Tibial artery (tissue), 4 donors: ENCODE results near the gene ROBO2.

Experiments used
- DNase-seq, 2 donors: peaks; one replicate each; pipeline ENCODE4 v3.0.0-alpha.2; 2019
- H3K27ac ChIP-seq, 2 donors: fragments of 200-600 bp; sonication (generic) in 1 of 2; 1 replicate in 1 of 2; 2 replicates in 1 of 2; pipeline ENCODE4 v1.5.1; 2018 to 2019; ENCODE audit warnings: mild to moderate bottlenecking in 1 of 2
- H3K27me3 ChIP-seq, 2 donors: fragments of 200-600 bp; sonication (generic) in 1 of 2; one replicate each; pipeline versions ENCODE4 v1.5.1 to v1.6.0; 2016 to 2019
- H3K36me3 ChIP-seq, 3 donors: fragments of 200-600 bp; sonication (generic) in 2 of 3; one replicate each; pipeline ENCODE4 v1.5.1; 2016 to 2019; ENCODE audit warnings: mild to moderate bottlenecking in 2 of 3
- H3K4me1 ChIP-seq, 4 donors: fragments of 200-600 bp; sonication (generic) in 2 of 4; 1 replicate in 3 of 4; 2 replicates in 1 of 4; pipeline ENCODE4 v1.5.1; 2016 to 2019
- H3K4me3 ChIP-seq, 2 donors: fragments of 200-600 bp; sonication (generic) in 1 of 2; 1 replicate in 1 of 2; 2 replicates in 1 of 2; pipeline ENCODE4 v1.5.1; 2018 to 2019; ENCODE audit warnings: mild to moderate bottlenecking in 2 of 2
- H3K9me3 ChIP-seq, 3 donors: fragments of 200-600 bp; sonication (generic) in 1 of 3; one replicate each; pipeline ENCODE4 v1.5.1; 2016 to 2019
- intact Hi-C: fragments of 100-400 bp; cut with DNase I; formaldehyde crosslinking; loops from one replicate; pipeline ENCODE4 v1.15.0; 2023; ENCODE audit warnings: low total_unique reads
- TF ChIP-seq, protein P1 (sequence below), 2 experiments: fragments of 200-600 bp in 1 of 2; fragments of 450-650 bp in 1 of 2; IDR thresholded peaks; one replicate each; pipeline ENCODE4 v1.5.1; 2017 to 2019; ENCODE audit warnings: antibody characterized with exemption in 2 of 2, mild to moderate bottlenecking in 1 of 2, moderate library complexity in 1 of 2

The ROBO2 gene

DNA sequence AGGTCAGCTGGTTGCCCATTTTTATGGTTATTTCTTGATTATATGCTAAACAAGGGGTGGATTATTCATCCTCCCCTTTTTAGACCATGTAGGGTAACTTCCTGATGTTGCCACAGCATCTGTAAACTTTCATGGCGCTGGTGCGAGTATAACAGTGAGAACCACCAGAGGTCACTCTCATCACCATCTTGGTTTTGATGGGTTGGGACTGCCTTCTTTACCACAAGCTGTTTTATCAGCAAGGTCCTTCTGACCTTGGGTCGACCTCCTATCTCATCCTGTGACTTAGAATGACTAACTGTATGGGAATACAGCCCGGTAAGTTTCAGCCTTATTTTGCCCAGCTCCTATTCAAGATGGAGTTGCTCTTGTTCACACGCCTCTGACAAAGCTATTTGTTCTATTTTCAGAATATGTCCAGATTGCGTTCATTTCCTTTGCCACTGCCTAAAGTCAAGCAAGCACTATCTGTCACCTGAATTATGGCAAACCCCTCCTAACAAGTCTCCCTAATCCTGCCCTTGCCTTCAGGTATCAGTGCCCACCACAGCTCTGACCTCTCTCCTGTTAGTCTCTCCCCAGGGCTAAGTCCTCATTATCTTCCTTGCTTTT is 308.5 kb downstream of the ROBO2 start:
- Histone ChIP-seq H3K4me3 (no peak overlapping the region), H3K27me3 (no peaks in the 10 kb centered on the region), H3K9me3 (no peaks in the 10 kb centered on the region), H3K27ac (no peak overlapping the region), H3K4me1 (no peaks in the 10 kb centered on the region), H3K36me3 (no peaks in the 10 kb centered on the region)
- no peak for DNase-seq
- TF ChIP-seq, protein P1, sequence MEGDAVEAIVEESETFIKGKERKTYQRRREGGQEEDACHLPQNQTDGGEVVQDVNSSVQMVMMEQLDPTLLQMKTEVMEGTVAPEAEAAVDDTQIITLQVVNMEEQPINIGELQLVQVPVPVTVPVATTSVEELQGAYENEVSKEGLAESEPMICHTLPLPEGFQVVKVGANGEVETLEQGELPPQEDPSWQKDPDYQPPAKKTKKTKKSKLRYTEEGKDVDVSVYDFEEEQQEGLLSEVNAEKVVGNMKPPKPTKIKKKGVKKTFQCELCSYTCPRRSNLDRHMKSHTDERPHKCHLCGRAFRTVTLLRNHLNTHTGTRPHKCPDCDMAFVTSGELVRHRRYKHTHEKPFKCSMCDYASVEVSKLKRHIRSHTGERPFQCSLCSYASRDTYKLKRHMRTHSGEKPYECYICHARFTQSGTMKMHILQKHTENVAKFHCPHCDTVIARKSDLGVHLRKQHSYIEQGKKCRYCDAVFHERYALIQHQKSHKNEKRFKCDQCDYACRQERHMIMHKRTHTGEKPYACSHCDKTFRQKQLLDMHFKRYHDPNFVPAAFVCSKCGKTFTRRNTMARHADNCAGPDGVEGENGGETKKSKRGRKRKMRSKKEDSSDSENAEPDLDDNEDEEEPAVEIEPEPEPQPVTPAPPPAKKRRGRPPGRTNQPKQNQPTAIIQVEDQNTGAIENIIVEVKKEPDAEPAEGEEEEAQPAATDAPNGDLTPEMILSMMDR (IDR thresholded peaks at IDR 0.05): peak in 1 of 2 experiments; percentile 20
- intact Hi-C loops: no loop called here

GRCh38 chr3:77354958-77355357 is 315.1 kb downstream of the ROBO2 start:
- no peaks in the 10 kb centered on the region for H3K4me1 ChIP-seq
- TF ChIP-seq, protein P1 (IDR thresholded peaks at IDR 0.05): no peak
- H3K27me3 ChIP-seq: no peaks in the 10 kb centered on the region
- H3K36me3 ChIP-seq: no peaks in the 10 kb centered on the region
- no peak overlapping the region for H3K4me3 ChIP-seq
- H3K27ac ChIP-seq: no peak overlapping the region
- H3K9me3 ChIP-seq: no peaks in the 10 kb centered on the region
- intact Hi-C loops: no loop called here
- DNase-seq: no peak

- Histone ChIP-seq H3K4me3 (no peak overlapping the region), H3K4me1 (no peaks in the 10 kb centered on the region), H3K9me3 (no peaks in the 10 kb centered on the region), H3K27ac (no peak overlapping the region), H3K27me3 (no peaks in the 10 kb centered on the region), H3K36me3 (no peaks in the 10 kb centered on the region)
- intact Hi-C loops: no loop called here
- DNase-seq: no peak
- TF ChIP-seq, protein P1 (IDR thresholded peaks at IDR 0.05): no peak
Observed at GRCh38 chr3:77362936-77363335, 323.0 kb downstream of the ROBO2 start.

DNA sequence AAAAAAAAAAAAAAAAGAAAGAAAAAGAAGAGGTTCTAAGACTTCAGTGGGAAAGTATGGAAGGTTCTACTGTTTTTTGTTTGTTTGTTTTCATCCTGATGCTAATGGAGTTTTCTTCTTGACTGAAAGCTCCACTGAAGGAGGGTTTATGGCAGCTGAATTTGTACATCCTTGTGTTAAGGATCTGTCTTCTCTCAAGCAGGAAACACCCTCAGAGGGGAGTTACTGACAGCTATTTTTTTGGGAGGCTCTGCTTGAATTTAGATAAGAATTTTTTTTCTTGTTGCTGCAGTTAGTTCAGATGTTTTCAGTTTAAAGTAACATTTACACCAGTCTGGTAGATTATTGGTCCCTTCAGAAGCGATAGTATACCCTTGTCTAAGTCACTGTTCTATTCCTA is 325.3 kb downstream of the ROBO2 start:
- DNase-seq: no peak
- TF ChIP-seq, protein P1 (IDR thresholded peaks at IDR 0.05): no peak
- Histone ChIP-seq H3K36me3 (no peaks in the 10 kb centered on the region), H3K4me3 (no peak overlapping the region), H3K4me1 (no peaks in the 10 kb centered on the region), H3K9me3 (no peaks in the 10 kb centered on the region), H3K27me3 (no peaks in the 10 kb centered on the region), H3K27ac (no peak overlapping the region)
- intact Hi-C loops: no loop called here

- intact Hi-C loops: no loop called here
- peak in 1 of 2 donors; percentile 69 for DNase-seq
- Histone ChIP-seq H3K36me3 (no peaks in the 10 kb centered on the region), H3K4me1 (no peaks in the 10 kb centered on the region), H3K9me3 (no peaks in the 10 kb centered on the region), H3K27me3 (no peaks in the 10 kb centered on the region), H3K27ac (no peak overlapping the region), H3K4me3 (no peak overlapping the region)
- TF ChIP-seq, protein P1 (IDR thresholded peaks at IDR 0.05): no peak
Observed at GRCh38 chr3:77370413-77370812, 330.5 kb downstream of the ROBO2 start.

- no peaks in the 10 kb centered on the region for H3K4me1 ChIP-seq
- no peak for DNase-seq
- no peaks in the 10 kb centered on the region for H3K36me3 ChIP-seq
- H3K9me3 ChIP-seq: no peaks in the 10 kb centered on the region
- H3K4me3 ChIP-seq: no peak overlapping the region
- no peak overlapping the region for H3K27ac ChIP-seq
- intact Hi-C loops: no loop called here
- TF ChIP-seq, protein P1 (IDR thresholded peaks at IDR 0.05): no peak
- H3K27me3 ChIP-seq: no peaks in the 10 kb centered on the region
Observed at GRCh38 chr3:77372018-77372417, 332.1 kb downstream of the ROBO2 start.
